ENCODE results near the gene THBS3. TPM values are rescaled to one million over a fixed set of nuclear protein-coding genes. Genes with fewer than 3 reads are reported as not detected.

Gene THBS3
- total and polyA plus RNA-seq, 9 of the 15 experiments (the other 6 are each of a cell fraction or from before 2014, with no cell fraction given) = 0.59 to 8.3 (median 3.2) TPM

GRCh38 chr1:155193275-155193990, 14.3 kb downstream of the THBS3 start (continued):
- TF ChIP-seq MNT (conservative IDR thresholded peaks at IDR 0.05) (peak; percentile 25 to 71; a peak in 3 of 4 replicates), JUN (IDR thresholded peaks at IDR 0.05; ENCODE audit: borderline replicate concordance, low read depth, low read length) (0 out of 2 replicates have a peak, but pooled peaks have one; percentile 8), JUN (CRISPR knock-in tag; IDR thresholded peaks at IDR 0.05; ENCODE audit: borderline replicate concordance) (no peak), PML (IDR thresholded peaks at IDR 0.05; ENCODE audit: low read length) (peak; percentile 69; the same call in 1 of the 2 replicates), PHF8 (IDR thresholded peaks at IDR 0.05; ENCODE audit: borderline replicate concordance, low read length) (peak; percentile 63; the same call in 1 of the 2 replicates), CCNT2 (IDR thresholded peaks at IDR 0.05; ENCODE audit: borderline replicate concordance, extremely low read depth, insufficient read length, low read depth, low read length) (peak; percentile 43), ZNF76 (CRISPR knock-in tag; IDR thresholded peaks at IDR 0.05; ENCODE audit: borderline replicate concordance) (no peak), SAP30 (IDR thresholded peaks at IDR 0.05; ENCODE audit: borderline replicate concordance, insufficient read depth, low read depth, low read length, poor library complexity, severe bottlenecking) (peak; percentile 22), HCFC1 (IDR thresholded peaks at IDR 0.05; ENCODE audit: low read depth, low read length) (no peak; the same call in none of the 2 replicates), ZKSCAN3 (CRISPR knock-in tag; IDR thresholded peaks at IDR 0.05) (no peak), MITF (IDR thresholded peaks at IDR 0.05) (no peak), USF1 (CRISPR knock-in tag; IDR thresholded peaks at IDR 0.05) (no peak), SMC3 (conservative IDR thresholded peaks at IDR 0.05; ENCODE audit: insufficient read depth, low read depth, low read length) (peak; percentile 46), EZH2 (IDR thresholded peaks at IDR 0.05; ENCODE audit: borderline replicate concordance, low read depth, low read length) (no peak), ZNF263 (CRISPR knock-in tag; IDR thresholded peaks at IDR 0.05; ENCODE audit: borderline replicate concordance) (peak; percentile 35), KDM1A (IDR thresholded peaks at IDR 0.05) (peak in 1 of 2 experiments; percentile 11; a peak in 1 of 4 replicates), ZNF609 (CRISPR knock-in tag; IDR thresholded peaks at IDR 0.05; ENCODE audit: borderline replicate concordance) (no peak), CBFB (CRISPR knock-in tag; IDR thresholded peaks at IDR 0.05) (peak; percentile 39; the same call in 1 of the 2 replicates)
